GM18511 (cell line): ENCODE data around the gene NRROS.
A peak's percentile ranks its signal among the peaks of the same experiment; 100 is the strongest.

Experiments
- ATAC-seq: cut with Tn5 transposase; IDR thresholded peaks from one replicate; pipeline ENCODE4 v1.9.1; 2021; ENCODE audit warnings: mild to moderate bottlenecking, moderate library complexity; ENCODE audit not compliant: unreplicated experiment

NRROS gene

DNA sequence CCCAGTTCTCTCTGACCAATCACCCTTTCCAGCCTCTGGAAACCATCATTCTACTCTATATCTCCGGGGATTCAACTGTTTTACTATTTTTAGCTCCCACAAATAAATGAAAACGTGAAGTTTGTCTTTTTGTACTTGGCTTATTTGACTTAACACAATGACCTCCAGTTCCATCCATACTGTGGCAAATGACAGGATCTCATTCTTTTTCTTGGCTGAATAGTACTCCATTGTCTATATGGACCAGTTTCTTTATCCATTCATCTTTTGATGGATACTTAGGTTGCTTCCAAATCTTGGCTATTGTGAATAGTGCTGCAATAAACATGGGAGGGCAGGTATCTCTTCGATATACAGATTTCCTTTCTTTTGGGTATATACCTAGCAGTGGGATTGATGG, 34.1 kb downstream of the NRROS start:
- no peak for ATAC-seq

DNA sequence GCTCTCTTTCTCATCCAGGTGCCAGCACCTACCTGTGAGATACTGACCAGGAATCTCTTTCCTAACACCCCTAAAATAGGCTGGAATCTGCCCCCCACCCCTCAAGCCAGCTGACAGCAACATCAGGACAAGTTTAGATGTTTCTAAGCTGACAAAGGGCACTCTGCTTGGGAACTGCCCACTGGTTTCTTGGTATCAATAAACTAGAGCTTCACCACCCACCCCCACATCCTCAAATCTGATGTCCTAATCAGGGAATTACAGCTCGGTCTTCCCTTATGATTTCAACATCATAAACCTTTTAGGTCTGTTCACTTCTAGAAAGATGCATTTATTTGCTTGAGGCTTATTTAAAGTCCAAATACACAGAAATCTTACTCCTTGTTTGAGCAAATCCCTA, 37.9 kb downstream of the NRROS start:
- ATAC-seq: no peak

DNA sequence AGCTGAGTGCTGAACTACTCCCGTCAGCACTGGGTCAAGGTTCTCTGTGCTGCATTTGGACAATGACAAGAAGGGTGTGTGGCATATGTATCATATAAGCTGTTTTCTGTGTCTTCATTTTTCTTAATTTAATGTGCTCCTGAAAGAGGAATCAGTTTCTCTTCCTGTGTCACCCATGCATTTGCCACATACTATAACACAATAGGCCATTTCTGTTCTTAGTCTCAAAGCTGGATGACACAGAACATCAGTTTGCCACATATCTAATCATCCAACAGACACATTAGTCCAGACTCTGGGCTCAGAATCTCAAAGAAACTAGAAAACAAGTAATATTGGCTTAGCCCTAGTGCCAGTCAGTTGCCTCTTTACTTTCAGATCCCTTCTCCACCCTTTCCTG, 38.4 kb downstream of the NRROS start:
- ATAC-seq: no peak

DNA sequence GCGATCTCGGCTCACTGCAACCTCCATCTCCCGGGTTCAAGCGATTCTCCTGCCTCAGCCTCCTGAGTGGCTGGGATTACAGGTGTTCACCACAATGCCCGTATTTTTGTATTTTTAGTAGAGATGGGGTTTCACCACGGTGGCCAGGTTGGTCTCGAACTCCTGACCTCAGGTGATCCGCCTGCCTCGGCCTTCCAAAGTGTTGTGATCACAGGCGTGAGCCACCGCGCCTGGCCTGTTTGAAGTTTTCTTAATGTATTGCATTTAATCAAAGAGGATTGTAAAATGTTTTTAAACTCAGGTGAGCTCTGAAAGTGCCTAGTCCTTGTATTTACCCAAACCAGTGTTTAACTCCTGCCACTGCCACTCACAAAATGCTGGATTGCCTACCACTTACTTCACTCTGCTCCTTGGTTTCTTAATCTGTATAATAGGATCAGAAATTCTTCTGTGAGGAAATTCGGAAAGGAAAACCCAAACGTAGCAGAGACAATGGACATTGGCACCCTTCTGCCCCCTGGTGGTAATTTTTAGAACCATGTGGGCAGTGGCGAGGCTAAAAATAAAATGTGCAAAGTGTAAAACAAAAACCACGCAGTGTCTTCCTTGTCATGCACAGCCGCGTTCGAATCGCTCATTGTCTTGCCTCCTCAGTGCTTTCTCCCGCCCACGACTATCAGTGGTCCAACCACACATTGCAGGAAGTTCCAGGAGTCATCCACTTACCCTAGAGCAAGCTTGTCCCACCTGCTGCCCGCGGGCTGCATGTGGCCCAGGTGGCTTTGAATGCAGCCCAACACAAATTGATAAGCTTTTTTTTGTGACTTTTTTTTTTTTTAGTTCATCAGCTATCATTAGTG, 45.3 kb downstream of the NRROS start:
- peak; percentile 94 for ATAC-seq

DNA sequence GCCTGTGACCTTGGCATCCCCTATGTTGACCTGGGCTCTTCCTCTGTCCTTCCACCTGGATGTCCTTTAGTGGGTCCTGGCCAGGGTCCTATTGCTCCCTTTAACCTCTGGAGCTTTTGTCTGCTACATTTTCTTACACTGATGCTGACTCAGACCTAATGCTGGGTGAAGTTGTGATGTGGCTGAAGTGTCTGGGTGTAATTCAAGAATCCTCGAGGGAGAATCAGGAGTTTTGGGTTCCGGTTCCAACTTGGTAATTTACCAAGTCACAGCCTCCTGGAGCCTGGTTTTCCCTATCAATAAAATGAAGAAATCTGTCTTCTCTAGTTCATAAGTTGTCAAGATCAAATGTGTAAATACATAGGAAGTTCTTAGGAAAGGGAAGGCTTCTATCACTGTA, 46.9 kb downstream of the NRROS start:
- no peak for ATAC-seq

DNA sequence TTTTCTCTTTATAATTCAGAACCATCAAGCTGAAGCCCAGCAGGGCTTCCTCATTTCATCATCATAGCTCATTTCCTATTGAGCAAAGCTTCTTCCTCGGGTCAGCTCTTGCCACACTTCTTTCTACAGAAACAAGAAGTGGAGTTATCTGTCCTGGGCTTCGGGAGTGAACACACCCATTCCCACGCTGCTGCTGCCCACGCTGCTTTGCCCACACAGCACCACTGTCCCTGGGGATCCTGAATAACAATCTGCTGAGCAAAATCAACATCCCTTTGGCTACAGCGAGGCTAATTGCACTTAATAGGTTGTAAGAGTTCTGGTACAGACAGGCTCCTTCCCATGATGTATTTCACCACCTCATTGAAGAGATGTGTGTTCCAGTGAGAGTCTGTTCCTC, 48.9 kb downstream of the NRROS start:
- no peak for ATAC-seq

DNA sequence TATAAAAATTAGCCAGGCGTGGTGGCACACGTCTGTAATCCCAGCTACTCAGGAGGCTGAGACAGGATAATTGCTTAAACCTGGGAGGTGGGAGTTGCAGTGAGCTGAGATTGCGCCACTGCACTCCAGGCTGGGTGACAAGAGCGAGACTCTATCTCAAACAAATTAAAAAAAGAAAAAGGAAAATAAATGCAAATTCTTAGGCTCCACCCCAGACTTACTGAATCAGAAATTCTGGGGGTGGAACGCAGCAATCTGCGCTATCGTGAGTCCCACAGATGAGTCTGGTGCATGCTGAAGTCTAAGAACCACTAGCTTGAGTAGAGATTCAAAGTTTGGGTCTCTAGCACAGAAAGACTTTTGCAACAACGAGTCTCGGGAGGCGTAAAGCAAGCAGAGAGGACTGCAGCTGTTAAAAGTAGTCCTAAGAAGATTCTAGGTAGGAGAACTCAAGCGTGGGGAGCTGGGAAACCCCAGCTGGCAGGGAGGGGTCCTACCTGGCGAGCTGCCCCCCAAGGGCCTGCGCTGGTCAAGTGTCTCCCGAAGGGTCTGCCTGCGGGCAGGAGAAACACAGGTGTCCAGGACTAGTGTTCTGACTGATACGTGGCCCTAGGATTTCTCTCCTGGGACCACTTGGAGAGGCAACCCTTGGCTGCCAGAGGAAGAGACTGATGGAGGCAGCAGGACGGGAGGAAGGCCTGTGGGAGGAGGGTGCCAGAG, 50.6 kb downstream of the NRROS start:
- no peak for ATAC-seq

DNA sequence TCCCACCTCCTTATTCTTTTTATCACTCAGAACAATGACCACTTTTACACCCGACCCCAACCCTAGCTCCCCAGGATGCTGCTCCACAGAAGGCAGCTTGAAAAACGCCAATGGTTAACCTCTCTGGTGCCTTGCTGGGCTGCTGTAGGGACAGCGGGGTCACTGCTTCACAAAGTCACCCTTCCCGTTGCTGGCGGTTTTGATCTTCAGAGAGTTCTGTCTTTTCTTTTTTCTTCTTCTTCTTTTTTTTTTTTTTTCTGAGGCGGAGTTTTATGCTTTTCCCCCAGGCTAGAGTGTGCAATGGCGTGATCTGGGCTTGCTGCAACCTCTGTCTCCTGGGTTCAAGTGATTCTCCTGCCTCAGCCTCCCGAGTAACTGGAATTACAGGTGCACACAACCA, 51.9 kb downstream of the NRROS start:
- ATAC-seq: no peak

DNA sequence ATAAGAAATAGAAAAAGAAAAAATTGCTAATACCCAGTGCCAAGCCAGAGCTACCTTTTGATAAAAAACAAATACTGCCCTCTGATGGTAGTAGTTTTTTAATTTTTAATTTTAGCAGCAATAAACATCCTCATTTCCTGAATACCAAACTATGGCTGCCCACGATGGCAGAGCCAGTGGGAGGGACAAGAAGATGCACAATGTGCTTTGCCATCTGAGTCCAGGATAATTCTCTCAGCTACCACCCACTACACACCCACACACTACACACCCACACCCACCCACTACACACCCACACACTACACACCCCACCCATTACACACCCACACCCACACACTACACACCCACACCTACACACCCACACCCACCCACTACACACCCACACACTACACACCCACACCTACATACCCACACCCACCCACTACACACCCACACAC, 54.7 kb downstream of the NRROS start:
- ATAC-seq: no peak

DNA sequence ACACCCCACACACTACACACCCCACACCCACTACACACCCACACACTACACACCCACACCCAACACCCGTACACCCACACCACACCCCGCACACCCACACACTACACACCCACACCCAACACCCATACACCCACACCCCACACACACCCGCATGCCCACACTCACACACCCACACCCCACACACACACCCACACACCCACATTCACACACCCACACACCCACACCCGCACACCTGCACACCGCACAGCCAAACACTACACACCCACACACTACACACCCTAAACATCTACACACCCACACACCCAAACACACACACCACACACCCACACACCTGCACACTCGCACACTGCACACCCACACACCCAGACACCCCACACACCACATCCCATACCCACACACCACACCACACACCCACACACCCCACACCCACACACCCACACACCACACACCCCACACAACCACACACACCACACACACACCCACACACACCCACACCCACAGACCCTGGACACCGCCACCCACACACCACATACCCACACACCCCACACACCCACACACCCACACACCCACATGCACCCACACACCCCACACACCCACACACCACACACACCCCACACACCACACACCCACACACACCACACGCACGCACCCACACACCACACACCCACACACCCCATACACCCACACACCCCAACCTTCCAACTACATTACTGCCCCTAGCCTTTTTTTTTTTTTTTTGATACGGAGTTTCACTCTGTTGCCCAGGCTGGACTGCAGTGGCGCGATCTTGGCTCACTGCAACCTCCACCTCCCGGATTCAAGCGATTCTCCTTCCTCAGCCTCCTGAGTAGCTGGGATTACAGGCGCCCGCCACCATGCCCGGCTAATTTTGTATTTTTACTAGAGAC, 55.7 kb downstream of the NRROS start:
- ATAC-seq: no peak

DNA sequence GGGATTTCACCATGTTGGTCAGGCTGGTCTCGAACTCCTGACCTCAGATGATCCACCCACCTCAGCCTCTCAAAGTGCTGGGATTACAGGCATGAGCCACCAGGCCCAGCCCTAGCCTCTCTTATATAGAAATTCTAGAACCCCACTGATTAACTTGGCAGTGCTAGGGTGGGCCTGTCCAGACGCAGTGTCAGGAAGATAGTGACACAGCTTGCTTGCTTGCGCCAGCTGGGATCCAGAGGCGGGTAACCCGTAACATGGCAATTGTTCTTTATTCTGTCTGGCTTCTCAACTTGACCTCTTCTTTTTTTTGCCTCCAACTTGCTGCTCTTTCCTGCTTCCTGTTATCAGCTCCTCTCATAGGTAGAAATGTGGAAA, 56.3 kb downstream of the NRROS start:
- ATAC-seq: no peak

DNA sequence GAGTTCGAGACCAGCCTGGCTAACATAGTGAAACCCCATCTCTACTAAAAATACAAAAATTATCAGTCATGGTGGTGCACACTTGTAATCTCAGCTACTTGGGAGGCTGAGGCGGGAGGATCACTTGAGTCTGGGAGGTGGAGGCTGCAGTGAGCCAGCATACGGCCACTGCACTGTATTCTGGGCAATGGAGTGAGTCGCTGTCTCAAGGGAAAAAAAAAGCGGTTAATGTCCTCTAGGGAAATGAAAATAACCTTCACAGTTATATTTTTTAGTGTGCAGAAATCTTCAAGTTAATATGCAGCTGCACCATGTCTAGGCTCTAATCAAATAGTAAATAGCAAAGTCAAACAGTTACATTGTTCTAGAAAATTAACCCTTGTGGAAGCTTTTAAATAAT, 57.8 kb downstream of the NRROS start:
- ATAC-seq: no peak

DNA sequence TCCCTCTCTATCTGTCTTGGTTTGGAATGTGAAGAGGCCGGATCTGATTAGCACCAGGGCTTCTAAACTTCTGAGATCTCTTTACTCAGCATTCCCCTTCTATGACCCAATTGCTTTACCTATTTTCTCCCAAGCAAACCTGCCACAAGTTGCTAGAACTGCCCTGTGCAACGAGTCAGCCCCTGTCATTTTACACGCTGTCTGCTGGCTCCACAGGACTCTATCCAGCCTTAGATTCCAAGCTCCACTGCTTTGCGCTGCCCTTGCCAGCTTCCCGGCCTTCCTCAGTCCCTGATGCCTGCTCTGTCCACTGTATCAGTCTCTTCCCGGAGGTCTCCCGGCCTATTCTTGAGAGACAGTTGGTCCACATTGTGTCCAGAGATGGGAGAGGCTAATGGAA, 60.3 kb downstream of the NRROS start:
- ATAC-seq: no peak

DNA sequence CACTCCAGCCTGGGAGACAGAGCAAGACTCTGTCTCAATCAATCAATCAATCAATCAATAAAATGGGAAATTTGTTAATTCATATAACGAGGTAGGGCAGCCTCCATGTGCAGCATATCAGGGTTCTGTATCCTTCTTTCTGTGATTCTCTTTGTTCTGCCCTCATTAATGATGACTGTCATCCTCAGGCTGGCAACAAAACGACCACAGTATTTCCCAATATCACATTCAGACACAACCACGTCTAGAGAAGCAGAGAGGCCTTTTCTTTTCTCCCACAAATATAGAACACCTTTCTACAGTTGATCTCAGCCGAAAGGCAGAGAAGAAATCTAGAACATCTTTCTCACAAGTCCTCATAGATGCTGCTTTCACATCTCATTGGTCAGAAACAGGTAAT, 61.3 kb downstream of the NRROS start:
- no peak for ATAC-seq

DNA sequence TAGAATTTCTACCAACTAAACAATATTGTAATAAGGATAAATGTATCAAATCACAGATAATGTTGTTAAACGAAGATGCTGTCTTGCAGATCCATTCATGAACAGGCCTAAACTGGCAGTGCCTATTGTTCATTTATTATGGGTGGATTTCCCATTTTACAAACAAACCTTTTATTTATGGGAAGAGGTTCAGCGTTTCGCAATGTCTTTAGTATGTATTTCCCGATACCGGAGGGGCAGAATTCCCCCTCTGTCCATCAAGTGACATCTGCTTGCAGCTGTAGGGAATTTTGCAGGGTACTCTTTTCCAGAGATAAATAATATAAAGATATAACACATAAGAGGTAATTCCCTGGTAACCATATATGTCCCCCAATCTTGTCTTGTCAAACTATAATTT, 66.8 kb downstream of the NRROS start:
- ATAC-seq: no peak

DNA sequence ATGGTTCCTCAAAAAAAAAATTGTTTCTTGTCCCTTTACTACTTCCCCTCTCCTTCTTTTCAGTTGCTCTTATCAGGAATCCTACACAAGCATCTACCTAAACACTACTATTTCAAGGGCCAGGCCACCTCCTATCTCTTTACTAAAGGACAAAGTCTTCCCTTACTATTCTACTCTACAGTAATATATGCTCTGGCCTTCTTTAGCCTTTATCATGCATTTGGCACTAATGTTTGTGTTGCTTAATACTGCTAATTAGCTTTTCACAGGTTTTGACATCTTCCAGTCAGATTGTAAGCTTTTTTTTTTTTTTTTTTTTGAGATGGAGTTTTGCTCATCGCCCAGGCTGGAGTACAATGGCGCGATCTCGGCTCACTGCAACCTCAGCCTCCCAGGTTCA, 67.2 kb downstream of the NRROS start:
- no peak for ATAC-seq

DNA sequence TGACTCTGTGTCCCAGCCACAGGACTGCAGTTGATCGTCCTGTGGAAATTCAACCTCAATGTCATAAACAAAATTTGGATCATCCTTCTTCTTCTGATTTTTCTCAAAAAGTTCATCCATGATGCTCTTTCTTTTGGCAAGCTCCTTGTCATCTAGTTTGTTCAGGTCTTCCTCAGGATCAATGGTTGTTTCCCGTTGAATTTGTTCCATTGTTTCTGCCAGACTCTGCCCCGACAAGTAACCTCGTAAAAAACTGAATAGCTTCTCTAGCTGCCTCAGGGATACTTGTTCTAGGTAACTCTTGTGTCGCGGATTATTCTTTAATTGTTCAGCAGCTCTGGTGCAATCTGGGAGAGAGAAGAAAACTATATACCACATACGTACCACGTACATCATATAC, 68.1 kb downstream of the NRROS start:
- no peak for ATAC-seq

DNA sequence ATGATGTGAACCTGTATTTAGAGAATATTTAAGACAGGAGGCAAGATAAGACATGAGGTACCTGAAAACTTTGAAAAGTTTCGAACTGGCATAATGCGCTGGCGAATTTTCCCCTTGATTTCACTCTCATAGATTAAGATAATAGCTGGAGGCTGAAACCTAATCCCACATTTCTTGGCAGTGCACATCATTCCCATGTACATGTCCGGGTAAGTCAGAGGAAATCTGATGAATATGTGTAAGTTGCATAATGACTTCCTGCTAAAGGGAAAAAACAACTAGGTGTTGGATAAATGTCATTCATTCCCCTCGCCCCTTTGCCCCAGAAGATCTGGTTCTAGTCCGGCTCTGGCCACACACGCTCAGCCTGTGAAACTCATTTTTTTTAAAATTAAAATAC, 69.0 kb downstream of the NRROS start:
- ATAC-seq: no peak
